Activated B cell treated with CpG ODN at 0.5 μM for 24 hours (primary cell): ENCODE measurements around the gene OR11A1. TPM values are rescaled to one million over a fixed set of nuclear protein-coding genes. Genes with fewer than 3 reads are reported as not detected.

ENCODE experiments used
- ATAC-seq: fragments of 200-7000 bp; cut with Tn5 transposase; one replicate; pipeline ENCODE4 v1.10.0; 2021; ENCODE audit warnings: low read depth, mild to moderate bottlenecking, moderate library complexity
- CTCF ChIA-PET: fragments of 350-600 bp; sonication (Branson Sonifier 250); formaldehyde crosslinking; loops from one replicate; lab custom pipeline; 2021; ENCODE audit warnings: antibody characterized with exemption; lab: Charles Lee
- POLR2A ChIA-PET: fragments of 350-600 bp; sonication (Branson Sonifier 250); formaldehyde crosslinking; loops from one replicate; lab custom pipeline; 2021; ENCODE audit warnings: antibody characterized with exemption; lab: Charles Lee
- DNase-seq: peaks from one replicate; pipeline ENCODE4 v3.0.0; 2022
- H3K27ac Mint-ChIP-seq: one replicate; pipeline ENCODE4 v1.8.0; 2020; ENCODE audit warnings: mixed read lengths
- H3K27me3 Mint-ChIP-seq: one replicate; pipeline ENCODE4 v1.8.0; 2021; ENCODE audit warnings: mixed read lengths
- H3K36me3 Mint-ChIP-seq: one replicate; pipeline ENCODE4 v1.8.0; 2021; ENCODE audit warnings: low read depth, mixed read lengths
- H3K4me1 Mint-ChIP-seq: one replicate; pipeline ENCODE4 v1.8.0; 2021; ENCODE audit warnings: mixed read lengths
- H3K4me3 Mint-ChIP-seq: one replicate; pipeline ENCODE4 v1.8.0; 2020; ENCODE audit warnings: mild to moderate bottlenecking, mixed read lengths
- H3K9me3 Mint-ChIP-seq: one replicate; pipeline ENCODE4 v1.8.0; 2020; ENCODE audit warnings: mixed read lengths
- intact Hi-C: fragments of 100-400 bp; cut with micrococcal nuclease; formaldehyde crosslinking; loops from one replicate; pipeline ENCODE4 v1.15.1; 2024
- total RNA-seq: library from RNA; stranded (reverse); gene quantifications from 2 replicates; pipeline ENCODE4 v1.2.3, GENCODE V29; 2022
- TF ChIP-seq, protein P1 (sequence below): fragments of 200-600 bp; IDR thresholded peaks from one replicate; pipeline ENCODE4 v1.8.0; 2022; ENCODE audit warnings: antibody characterized with exemption, mild to moderate bottlenecking

Gene OR11A1
- total RNA-seq, 1 donor from 2014 or later, result not detected

DNA sequence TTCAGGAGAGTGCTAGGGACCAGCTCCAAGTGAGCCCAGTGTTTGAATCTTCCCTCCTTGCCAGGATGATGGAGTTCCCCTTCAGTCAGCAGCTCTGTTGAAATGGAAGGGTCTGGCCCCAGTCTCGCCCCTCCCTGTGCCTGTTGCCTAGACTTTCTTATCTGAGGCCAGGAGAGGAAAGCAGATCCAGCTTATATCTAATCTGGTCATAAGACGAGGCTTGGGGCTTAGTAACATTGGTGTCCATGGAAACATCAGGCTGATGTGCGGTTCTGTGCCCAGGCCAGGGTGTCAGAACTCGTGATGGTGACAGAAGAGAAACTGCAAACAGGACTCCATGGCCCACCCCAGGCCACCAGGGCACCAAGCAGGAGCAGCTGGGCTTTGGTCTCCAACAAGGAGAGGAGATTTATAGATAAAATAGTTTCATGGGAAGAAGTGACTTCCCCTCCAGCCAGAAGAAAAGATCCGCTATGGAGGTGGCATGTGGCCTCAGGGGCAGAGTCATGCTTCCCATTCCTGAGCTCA, 21.1 kb upstream of the OR11A1 start:
- DNase-seq, result no peak
- no peaks in the 10 kb centered on the region for H3K4me1 Mint-ChIP-seq
- no peak overlapping the region for H3K27ac Mint-ChIP-seq
- TF ChIP-seq, protein P1, sequence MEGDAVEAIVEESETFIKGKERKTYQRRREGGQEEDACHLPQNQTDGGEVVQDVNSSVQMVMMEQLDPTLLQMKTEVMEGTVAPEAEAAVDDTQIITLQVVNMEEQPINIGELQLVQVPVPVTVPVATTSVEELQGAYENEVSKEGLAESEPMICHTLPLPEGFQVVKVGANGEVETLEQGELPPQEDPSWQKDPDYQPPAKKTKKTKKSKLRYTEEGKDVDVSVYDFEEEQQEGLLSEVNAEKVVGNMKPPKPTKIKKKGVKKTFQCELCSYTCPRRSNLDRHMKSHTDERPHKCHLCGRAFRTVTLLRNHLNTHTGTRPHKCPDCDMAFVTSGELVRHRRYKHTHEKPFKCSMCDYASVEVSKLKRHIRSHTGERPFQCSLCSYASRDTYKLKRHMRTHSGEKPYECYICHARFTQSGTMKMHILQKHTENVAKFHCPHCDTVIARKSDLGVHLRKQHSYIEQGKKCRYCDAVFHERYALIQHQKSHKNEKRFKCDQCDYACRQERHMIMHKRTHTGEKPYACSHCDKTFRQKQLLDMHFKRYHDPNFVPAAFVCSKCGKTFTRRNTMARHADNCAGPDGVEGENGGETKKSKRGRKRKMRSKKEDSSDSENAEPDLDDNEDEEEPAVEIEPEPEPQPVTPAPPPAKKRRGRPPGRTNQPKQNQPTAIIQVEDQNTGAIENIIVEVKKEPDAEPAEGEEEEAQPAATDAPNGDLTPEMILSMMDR, result no peak
- no peaks in the 10 kb centered on the region for H3K36me3 Mint-ChIP-seq
- POLR2A ChIA-PET, result no interaction called here
- H3K4me3 Mint-ChIP-seq, result no peak overlapping the region
- ATAC-seq, result no peak
- H3K27me3 Mint-ChIP-seq, result peaks cover 5% of the 10 kb centered on the region
- CTCF ChIA-PET, result no interaction called here
- H3K9me3 Mint-ChIP-seq, result peaks cover 2% of the 10 kb centered on the region
- intact Hi-C loops, result no loop called here

DNA sequence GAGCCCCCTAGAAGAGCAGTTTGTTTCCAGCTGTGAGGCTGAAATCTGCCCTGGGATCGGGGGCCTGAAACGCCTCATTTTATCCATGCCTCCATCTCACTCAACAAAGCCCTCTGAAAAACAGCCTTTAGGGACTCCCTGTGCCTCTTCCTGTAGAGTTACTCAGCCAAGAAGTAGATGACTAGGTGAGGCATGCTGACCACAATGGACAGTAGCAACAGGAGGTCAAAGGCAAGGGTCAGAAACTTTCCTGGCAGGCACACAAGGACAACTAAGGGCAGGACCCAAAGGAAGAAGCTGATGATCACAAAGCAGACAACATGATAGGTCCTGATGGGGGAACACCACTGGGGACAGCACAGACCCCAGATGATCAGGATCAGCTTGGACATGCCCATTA, 18.1 kb upstream of the OR11A1 start:
- ChIA-PET POLR2A (no interaction called here), CTCF (no interaction called here)
- TF ChIP-seq, protein P1, result no peak
- ATAC-seq, result no peak
- no peak overlapping the region for H3K27ac Mint-ChIP-seq
- no peaks in the 10 kb centered on the region for H3K36me3 Mint-ChIP-seq
- no peaks in the 10 kb centered on the region for H3K9me3 Mint-ChIP-seq
- no peaks in the 10 kb centered on the region for H3K4me1 Mint-ChIP-seq
- peaks cover 18% of the 10 kb centered on the region for H3K27me3 Mint-ChIP-seq
- intact Hi-C loops, result no loop called here
- no peak overlapping the region for H3K4me3 Mint-ChIP-seq
- no peak for DNase-seq

DNA sequence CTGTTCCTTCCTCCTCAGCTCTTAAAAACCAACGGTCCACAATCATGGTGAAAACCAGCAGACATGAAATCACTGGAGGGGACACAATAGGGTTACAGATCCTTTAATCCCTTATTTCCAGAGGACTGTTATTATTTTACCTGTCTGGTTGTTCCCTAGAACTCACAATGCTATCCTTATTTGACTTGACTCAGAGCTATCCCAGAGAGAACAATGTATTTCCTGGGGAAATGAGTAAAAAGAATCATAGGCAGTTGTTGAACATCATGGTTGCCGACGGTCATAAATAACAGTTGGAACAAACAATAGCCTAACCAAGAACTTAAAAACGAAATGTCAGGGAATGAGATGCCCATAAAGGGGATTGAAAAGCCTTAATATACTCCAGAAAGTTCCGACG, 9.4 kb upstream of the OR11A1 start:
- H3K4me1 Mint-ChIP-seq, result no peaks in the 10 kb centered on the region
- intact Hi-C loops, result no loop called here
- no peaks in the 10 kb centered on the region for H3K36me3 Mint-ChIP-seq
- DNase-seq (no peak), ATAC-seq (no peak)
- peaks cover 15% of the 10 kb centered on the region for H3K27me3 Mint-ChIP-seq
- ChIA-PET POLR2A (no interaction called here), CTCF (no interaction called here)
- TF ChIP-seq, protein P1, result no peak
- H3K9me3 Mint-ChIP-seq, result no peaks in the 10 kb centered on the region
- no peak overlapping the region for H3K27ac Mint-ChIP-seq
- no peak overlapping the region for H3K4me3 Mint-ChIP-seq

DNA sequence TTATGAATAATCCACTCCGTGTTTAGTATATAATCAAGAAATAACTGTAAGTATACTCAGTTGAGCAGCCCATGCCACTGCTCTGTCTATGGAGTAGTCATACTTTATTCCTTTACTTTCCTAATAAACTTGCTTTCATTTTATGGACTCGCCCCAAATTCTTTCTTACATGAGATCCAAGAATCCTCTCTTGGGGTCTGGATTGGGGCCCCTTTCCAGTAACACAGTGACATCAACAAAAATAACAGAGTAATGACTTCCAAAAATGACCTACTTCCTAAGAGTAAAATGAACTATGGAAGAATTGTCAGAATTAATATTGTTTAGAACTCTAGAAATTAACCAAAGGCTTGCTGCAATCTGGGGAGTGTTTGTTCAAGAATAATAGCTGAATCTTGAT, 8.9 kb upstream of the OR11A1 start:
- H3K9me3 Mint-ChIP-seq, result no peaks in the 10 kb centered on the region
- no peak for DNase-seq
- H3K27me3 Mint-ChIP-seq, result peaks cover 13% of the 10 kb centered on the region
- ChIA-PET CTCF (no interaction called here), POLR2A (no interaction called here)
- TF ChIP-seq, protein P1, result no peak
- H3K27ac Mint-ChIP-seq, result no peak overlapping the region
- H3K4me1 Mint-ChIP-seq, result no peaks in the 10 kb centered on the region
- no peak overlapping the region for H3K4me3 Mint-ChIP-seq
- intact Hi-C loops, result no loop called here
- H3K36me3 Mint-ChIP-seq, result no peaks in the 10 kb centered on the region
- no peak for ATAC-seq

DNA sequence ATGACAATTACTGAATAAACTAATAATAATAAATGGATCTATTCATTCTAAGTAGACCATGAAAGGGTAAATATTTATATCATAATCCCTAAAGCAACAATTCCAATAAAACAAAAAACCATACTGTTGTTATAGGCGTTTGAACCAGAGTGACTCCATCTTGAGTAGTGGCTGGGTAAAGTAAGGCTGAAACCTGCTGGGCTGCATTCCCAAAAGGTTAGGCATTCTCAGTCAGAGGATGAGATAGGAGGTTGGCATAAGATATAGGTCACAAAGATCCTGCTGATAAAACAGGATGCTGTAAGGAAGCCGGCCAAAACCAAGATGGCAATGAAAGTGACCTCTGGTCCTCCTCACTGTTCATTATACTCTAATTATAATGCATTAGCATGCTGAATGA, 8.4 kb upstream of the OR11A1 start:
- no peak for DNase-seq
- ChIA-PET POLR2A (no interaction called here), CTCF (no interaction called here)
- no peak overlapping the region for H3K27ac Mint-ChIP-seq
- no peak overlapping the region for H3K4me3 Mint-ChIP-seq
- intact Hi-C loops, result no loop called here
- H3K27me3 Mint-ChIP-seq, result peaks cover 13% of the 10 kb centered on the region
- no peaks in the 10 kb centered on the region for H3K4me1 Mint-ChIP-seq
- H3K36me3 Mint-ChIP-seq, result no peaks in the 10 kb centered on the region
- no peaks in the 10 kb centered on the region for H3K9me3 Mint-ChIP-seq
- TF ChIP-seq, protein P1, result no peak
- ATAC-seq, result no peak
